GM21786 (cell line): ENCODE data around the gene CITED1.

Experiments used
- ATAC-seq: cut with Tn5 transposase; IDR thresholded peaks from one replicate; pipeline ENCODE4 v1.9.1; 2021; ENCODE audit not compliant: unreplicated experiment

The CITED1 gene

DNA sequence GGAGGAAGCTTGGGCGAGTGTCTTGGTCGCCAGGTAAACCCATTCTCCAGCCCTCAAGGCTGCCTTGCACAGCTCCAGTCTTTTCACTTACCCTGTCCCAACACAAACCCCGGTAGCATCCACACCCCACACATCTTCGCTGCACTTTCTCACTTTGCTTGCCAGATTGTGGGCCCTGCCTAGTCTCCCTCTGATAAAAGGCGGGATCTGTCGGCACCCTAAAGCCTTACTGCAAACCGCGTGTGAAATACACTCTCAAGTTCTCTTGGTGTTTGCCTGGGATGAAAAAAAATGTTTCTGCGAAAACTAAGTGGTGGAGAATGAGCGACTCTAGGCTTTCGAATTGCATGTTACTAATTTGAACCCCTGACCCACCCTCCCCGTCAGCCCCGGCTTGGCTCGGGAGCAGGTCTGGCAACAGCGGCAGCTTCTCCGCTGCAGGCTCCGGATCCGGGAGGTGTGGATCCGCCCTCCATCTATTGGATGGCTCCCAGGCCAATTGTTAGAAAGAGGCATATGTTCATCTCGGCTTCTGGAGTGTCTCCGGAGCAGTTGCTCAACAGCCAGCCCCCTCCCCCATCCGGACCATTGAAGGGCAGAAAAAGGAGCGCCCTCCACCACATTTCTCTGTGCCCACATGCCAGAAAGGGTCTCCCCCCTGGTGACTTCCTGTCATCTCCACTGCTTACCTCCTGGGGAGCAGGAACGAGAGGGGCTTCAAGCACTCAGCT is 3.0 kb upstream of the CITED1 start:
- ATAC-seq: no peak

GRCh38 chrX:72308209-72308565 is 2.5 kb upstream of the CITED1 start:
- ATAC-seq: no peak

DNA sequence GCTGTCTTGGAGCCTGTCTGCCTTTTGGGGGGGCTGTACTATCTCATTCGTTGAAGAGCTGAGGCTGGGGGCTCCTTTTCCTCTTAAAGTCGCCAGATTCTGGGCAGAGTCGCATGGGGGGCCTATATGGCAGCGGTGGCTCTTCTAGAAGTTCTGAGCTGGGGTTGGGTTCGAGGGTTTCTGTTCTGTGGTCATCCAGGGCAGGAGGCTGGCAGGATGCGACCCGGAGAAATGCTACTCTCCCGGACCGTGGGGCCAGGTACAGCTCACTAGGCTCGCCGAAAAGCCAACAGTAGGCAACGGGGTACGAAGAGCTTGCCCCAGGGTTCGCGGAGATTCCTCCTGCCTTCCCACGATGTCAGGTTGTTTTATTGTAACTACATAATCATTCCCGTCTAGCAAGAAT is 1.9 kb upstream of the CITED1 start:
- ATAC-seq: no peak

DNA sequence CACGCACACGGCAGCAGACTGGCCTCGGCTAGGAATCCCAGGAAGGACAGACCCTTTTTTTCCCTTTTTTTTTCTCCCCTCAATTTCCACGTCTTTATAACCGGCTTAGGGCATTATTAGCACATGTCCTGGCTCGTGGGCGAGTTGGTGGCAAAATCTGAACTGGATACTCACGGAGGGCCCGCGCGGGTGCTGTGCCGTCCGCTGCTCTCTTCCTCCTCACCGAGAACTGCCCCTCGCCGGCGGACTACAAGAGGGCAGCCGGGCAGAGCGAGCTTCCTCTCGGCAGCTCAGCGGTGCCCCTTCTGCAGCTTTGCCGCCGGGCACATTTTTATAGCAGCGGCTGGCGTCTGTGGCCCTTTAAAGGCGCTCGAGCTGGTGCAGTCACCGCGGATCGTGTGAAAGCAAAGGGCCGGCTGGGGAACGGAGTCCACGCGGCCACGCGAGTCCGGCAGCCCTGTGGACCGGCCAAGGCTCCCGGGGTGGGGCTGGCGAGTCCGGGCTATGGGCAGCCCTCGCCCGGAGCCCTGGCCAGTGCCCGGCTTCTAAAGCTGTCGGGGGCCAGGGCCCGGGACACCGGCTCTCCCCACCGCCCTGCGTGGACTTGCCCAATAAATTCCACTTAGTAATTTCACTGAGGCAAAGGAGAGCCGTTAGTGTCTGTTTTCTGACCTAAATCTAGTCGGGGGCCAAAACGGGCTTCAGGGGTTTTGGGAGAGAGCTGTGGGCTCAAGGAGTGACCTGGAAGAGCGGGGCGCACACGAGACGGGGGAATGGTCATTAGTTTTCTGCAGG is 1.3 kb upstream of the CITED1 start:
- peak; percentile 66 for ATAC-seq

GRCh38 chrX:72306085-72306801 is 529 bp upstream of the CITED1 start:
- ATAC-seq: no peak

DNA sequence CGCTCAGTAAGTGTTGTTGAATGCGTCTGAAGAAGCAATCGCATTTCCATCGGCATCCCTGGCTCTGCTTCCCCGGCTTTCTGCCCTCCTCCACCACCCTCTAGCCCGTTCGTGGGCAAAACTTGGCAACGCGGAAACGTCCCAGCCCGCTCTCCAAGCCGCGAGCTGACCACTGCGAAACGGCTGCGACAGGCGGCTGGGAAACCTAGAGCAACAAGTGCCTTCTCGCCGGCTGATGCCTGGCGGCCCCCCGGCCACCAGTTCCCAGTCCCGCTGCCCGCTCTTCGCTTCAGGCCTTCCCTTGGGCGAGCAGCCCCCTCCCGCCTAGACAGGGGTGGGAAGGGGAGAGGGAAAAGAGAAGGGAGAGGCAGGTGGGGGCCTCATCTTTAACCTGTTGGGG is 837 bp downstream of the CITED1 start:
- ATAC-seq: no peak

- no peak for ATAC-seq
These were observed 3.9 kb downstream of the CITED1 start for GRCh38 chrX:72301781-72302180.

DNA sequence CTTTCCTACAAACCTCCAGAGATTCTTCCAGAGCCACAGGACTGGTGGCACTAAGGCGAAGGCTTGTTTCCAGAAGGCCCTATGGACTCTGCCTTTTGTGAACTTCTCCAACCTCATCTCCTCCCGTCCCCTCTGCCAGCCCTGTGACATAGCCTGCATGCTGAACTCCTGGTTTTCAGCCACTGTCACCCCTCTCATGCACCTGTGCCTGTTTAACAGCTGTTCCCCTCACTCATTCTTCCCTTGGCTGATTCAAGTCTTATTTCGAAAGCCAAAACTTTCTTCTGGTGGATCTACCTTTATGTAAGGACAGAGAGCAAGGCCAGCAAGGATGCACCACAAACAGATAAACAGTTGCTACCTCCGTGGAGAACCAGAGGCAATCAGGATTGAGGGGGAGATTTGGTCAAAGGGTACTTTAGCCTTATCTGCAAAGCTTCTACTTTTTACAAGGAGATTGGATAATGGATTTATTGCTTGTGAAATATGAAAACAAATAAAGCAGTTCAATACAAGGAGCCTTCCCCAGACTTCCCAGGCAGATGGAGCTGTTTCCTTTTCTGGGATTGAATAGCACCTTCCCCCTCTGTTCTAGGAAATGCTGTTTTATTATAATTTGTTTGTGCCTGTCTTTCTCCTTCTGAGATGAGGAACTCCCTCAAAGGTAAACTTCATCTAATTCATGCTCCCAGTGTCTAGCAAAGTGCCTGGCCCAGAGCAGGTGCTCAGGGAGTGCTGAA is 5.7 kb downstream of the CITED1 start:
- no peak for ATAC-seq

GRCh38 chrX:72297953-72298730 is 7.6 kb downstream of the CITED1 start:
- ATAC-seq: peak; percentile 55

DNA sequence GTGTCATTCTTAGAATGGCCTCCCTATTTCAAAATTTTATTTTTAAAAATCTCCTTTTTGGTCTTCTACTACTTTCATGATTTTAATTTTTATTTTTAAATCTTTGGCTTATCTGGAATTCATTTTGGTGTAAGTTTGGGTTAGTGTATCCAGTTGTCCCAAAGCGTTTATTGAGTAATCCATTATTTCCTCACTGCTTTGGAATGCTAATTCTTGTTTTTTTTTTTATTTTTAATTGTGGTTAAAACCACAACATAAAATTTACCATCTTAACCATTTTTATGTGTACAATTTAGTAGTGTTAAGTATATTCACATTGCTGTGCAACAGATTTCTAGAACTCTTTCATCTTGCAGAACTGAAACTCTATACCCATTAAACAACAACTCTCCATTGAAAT is 8.7 kb downstream of the CITED1 start:
- ATAC-seq: no peak

GRCh38 chrX:72295745-72296144 is 10.0 kb downstream of the CITED1 start:
- no peak for ATAC-seq

- no peak for ATAC-seq
These were observed 11.2 kb downstream of the CITED1 start for GRCh38 chrX:72294497-72294896.

DNA sequence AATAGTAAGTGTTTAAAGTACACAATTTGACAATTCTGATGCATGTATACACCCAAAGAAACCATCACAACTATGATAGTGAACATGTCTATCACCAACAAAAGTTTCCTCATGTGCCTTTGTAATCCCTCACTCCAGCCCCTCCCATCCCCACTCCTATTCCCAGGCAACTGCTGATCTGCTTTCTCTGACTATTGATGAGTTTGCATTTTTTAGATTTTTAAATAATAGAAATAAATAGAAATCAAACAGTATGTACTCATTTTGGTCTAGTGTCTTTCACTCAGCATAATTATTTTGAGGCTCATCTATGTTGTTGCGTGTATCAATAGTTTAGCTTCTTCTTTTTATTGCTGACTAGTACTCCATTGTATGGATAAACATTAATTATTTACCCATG is 23.4 kb downstream of the CITED1 start:
- no peak for ATAC-seq

DNA sequence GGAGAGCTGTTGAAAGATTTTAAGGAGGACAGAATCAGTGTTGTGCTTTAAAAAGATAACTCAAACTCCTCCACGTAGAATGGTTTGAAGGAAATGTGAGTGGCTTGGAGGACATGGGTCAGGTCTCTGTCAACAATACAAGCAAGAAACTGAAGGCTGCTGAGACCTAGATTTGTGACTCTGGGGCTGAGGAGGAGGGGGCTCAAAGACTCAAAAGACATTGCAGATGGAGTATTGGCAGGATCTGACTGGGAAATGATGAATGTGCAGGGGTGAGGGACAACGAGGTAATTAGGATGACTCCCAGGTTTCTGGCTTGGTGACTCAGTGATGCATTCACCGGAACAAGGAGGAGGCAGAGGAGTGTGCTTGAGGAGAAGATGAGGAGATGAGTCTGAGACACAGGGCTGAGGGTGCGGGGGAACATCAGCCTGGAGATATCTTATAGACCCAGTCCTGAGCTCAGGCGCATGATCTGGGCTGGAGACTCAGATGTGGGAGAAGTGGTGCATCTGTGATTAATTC is 25.3 kb downstream of the CITED1 start:
- ATAC-seq: no peak

DNA sequence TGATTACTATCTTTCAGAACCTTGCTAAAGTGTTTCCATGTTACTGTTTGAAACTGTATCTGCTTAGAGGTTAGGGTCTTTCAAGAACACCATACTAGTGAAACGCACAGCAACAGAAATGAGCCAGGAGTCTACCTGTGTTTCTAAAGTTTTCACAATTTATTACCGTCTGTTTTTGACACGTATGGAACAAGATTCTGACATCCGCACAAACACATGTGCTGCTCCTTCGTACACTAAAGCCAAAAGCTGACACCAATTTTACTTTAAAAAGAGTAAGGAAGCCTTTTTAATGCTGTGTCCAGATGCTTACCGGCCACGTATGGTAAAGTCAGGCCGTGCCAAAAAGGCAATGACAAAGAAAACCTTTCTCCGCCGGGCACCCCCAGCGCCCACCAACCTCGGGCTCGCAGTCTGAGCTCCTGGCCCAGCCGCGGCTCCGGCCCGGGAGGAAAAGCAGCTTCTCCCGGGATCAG is 29.2 kb downstream of the CITED1 start:
- peak; percentile 6 for ATAC-seq

DNA sequence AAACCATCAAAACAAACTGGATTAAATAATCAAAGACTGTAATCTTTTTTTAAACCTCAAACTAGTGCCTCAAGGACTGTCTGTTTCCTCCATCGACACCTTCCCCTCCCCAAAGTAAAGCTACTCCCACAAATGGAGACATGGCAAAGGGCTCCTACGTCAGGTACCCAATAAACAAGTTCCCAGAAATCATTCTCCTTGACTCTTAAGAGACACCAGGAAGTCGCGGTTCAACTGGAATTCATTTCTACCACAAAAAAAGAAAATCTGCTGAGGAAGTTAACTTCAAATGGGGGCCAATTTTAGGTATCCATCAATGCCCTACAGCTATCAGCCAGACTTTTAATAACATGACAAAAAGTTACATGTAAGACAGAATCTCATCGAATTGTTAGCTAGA is 31.2 kb downstream of the CITED1 start:
- ATAC-seq: no peak

GRCh38 chrX:72273718-72274117 is 32.0 kb downstream of the CITED1 start:
- ATAC-seq: no peak

DNA sequence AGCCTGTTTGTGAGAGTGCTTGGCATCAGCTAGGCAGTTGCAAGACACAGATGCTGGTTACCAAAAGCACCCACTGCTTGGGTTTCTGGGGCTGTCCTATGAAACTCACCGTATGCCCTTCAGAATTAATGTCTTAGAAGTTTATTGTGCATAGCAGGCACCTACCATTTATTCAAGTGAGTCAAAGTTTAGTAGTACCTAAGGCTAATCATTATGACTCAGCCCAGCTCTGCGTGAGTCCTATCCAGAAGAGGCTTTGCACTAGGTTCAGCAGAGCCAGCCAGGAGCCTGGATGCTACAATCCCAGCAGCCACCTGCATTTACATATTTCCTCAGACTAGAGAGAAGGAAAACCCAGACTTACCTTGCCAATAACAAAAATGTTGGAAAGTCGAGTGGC is 32.8 kb downstream of the CITED1 start:
- no peak for ATAC-seq

- no peak for ATAC-seq
These were observed 33.9 kb downstream of the CITED1 start for GRCh38 chrX:72271812-72272211.
